Peyer's patch (tissue), 4 donors: Measurements from ENCODE around the gene C1orf216. TPM values are rescaled to one million over a fixed set of nuclear protein-coding genes. Genes with fewer than 3 reads are reported as not detected.

ENCODE experiments used
- DNase-seq, 3 donors: peaks; one replicate each; pipeline ENCODE4 v3.0.0-alpha.2; 2017 to 2019
- H3K27ac ChIP-seq, 4 donors: fragments of 200-600 bp; sonication (generic); one replicate each; pipeline ENCODE4 v1.5.1; 2016 to 2019
- H3K27me3 ChIP-seq, 2 donors: fragments of 200-600 bp; sonication (generic); one replicate each; pipeline ENCODE4 v1.5.1; 2019
- H3K36me3 ChIP-seq, 3 donors: fragments of 200-600 bp; sonication (generic); one replicate each; pipeline ENCODE4 v1.5.1; 2016 to 2019
- H3K4me1 ChIP-seq, 4 donors: fragments of 200-600 bp; sonication (generic); one replicate each; pipeline ENCODE4 v1.5.1; 2016 to 2019
- H3K4me3 ChIP-seq, 4 donors: fragments of 200-600 bp; sonication (generic); 1 replicate in 3 of 4; 2 replicates in 1 of 4; pipeline ENCODE4 v1.5.1; 2016 to 2019; ENCODE audit warnings: mild to moderate bottlenecking in 1 of 4
- H3K9me3 ChIP-seq, 4 donors: fragments of 200-600 bp; sonication (generic); one replicate each; pipeline ENCODE4 v1.5.1; 2016 to 2019; ENCODE audit warnings: mild to moderate bottlenecking in 1 of 4
- POLR2A ChIP-seq, 2 donors: fragments of 450-650 bp; IDR thresholded peaks; one replicate each; pipeline ENCODE4 v1.5.1; 2017; ENCODE audit warnings: antibody characterized with exemption in 2 of 2, mild to moderate bottlenecking in 2 of 2, moderate library complexity in 2 of 2
- total RNA-seq, 4 donors: library from RNA; depleted of rRNA; stranded (reverse); fragments of >200 nt; gene quantifications; one replicate each; pipeline ENCODE4 v1.1.0, GENCODE V29; 2016
- TF ChIP-seq, protein P1 (sequence below), 6 experiments: fragments of 450-650 bp in 4 of 6; fragments of 200-600 bp in 2 of 6; sonication (generic) in 1 of 6; IDR thresholded peaks; one replicate each; pipeline ENCODE4 v1.5.1; 2017 to 2019; ENCODE audit warnings: antibody characterized with exemption in 6 of 6, mild to moderate bottlenecking in 3 of 6, moderate library complexity in 1 of 6

The C1orf216 gene, protein sequence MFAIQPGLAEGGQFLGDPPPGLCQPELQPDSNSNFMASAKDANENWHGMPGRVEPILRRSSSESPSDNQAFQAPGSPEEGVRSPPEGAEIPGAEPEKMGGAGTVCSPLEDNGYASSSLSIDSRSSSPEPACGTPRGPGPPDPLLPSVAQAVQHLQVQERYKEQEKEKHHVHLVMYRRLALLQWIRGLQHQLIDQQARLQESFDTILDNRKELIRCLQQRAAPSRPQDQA
- 1 to 10 TPM; 2.7 to 5.8 (median 3.4) TPM for total RNA-seq

DNA sequence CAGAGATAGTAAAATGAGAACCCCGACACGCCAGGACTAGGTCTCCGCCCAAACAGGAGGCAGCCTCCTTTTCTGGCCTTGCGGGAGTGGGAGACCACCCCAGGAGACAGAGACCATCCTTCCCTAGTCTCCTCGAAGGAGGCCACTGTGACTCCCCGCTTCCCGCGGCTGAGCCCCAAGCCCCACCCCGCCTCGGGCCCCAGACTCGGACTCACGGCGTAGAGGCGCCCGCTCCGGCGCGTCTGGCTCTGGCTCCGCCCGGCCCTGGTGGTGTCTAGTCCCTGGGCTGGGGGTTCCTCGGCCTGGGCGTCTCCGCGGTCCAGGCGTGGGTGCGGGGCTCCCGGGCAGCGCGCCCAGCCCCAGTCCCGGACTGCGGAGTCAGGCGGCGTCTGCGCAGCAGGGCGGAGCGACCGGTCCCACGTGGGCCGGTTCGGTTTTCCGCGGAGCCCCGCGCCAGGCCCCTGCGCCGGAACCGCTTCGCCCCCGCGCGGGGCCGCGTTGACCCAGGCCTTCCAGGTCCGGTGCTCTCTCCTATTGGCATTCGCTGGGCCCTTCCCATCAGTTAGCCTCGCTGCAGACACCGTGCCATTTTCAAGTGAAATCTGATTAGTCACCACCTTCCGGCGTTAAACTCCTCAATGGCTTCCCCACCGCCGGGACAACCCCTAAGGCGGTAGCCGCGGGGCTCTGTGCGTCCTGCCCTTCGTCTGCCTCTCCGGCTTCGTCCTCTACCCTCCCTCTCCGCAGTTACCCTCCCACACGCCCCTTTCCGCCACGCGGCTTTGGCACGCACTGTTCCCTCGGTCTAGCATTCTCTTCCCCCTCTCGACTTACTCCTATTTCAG, at the start of gene C1orf216:
Gene C1orf216 (minus strand): TSS at position 393 of the 845 bp plus-strand sequence. CDS start 2,563 bp downstream, outside the sequence.
- Histone ChIP-seq H3K27me3 (no peaks in the 10 kb centered on the region), H3K4me1 (peaks cover 0 to 15% (median 0%) of the 10 kb centered on the region in 4 donors), H3K4me3 (peak within 1 kb of the TSS; percentile 73 to 87 (median 82)), H3K27ac (peak within 1 kb of the TSS; percentile 51 to 86 (median 76)), H3K9me3 (no peaks in the 10 kb centered on the region), H3K36me3 (no peaks in the 10 kb centered on the region)
- peak; percentile 39 to 69 (median 67) for DNase-seq
- no peak for TF ChIP-seq POLR2A (IDR thresholded peaks at IDR 0.05)
- TF ChIP-seq, protein P1, sequence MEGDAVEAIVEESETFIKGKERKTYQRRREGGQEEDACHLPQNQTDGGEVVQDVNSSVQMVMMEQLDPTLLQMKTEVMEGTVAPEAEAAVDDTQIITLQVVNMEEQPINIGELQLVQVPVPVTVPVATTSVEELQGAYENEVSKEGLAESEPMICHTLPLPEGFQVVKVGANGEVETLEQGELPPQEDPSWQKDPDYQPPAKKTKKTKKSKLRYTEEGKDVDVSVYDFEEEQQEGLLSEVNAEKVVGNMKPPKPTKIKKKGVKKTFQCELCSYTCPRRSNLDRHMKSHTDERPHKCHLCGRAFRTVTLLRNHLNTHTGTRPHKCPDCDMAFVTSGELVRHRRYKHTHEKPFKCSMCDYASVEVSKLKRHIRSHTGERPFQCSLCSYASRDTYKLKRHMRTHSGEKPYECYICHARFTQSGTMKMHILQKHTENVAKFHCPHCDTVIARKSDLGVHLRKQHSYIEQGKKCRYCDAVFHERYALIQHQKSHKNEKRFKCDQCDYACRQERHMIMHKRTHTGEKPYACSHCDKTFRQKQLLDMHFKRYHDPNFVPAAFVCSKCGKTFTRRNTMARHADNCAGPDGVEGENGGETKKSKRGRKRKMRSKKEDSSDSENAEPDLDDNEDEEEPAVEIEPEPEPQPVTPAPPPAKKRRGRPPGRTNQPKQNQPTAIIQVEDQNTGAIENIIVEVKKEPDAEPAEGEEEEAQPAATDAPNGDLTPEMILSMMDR (IDR thresholded peaks at IDR 0.05) = no peak

DNA sequence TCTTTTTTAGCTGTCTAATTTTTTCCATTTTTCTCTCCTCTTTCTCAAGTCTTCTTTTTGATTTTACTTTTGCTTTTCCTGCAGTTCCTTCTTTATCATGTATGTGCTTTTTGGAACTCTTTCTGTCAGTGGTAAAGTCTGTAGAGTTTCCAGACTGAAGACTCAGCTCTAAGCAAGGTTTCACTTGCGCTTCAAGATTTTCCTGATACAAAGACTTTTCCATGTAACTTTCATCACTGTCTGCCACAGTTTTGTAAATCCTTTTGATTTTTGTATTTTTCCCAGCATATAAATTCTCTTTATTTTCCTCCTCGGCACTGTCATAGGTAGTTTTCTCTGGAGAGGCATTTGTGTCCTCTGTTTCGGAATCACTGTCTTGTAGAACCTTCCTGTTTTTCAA, 45.6 kb upstream of the C1orf216 start:
- H3K4me3 ChIP-seq = no peak overlapping the region
- TF ChIP-seq POLR2A (IDR thresholded peaks at IDR 0.05) = no peak
- TF ChIP-seq, protein P1 (IDR thresholded peaks at IDR 0.05) = no peak
- no peaks in the 10 kb centered on the region for H3K4me1 ChIP-seq
- H3K27me3 ChIP-seq = no peaks in the 10 kb centered on the region
- H3K9me3 ChIP-seq = no peaks in the 10 kb centered on the region
- DNase-seq = no peak
- H3K36me3 ChIP-seq = no peaks in the 10 kb centered on the region
- no peak overlapping the region for H3K27ac ChIP-seq

DNA sequence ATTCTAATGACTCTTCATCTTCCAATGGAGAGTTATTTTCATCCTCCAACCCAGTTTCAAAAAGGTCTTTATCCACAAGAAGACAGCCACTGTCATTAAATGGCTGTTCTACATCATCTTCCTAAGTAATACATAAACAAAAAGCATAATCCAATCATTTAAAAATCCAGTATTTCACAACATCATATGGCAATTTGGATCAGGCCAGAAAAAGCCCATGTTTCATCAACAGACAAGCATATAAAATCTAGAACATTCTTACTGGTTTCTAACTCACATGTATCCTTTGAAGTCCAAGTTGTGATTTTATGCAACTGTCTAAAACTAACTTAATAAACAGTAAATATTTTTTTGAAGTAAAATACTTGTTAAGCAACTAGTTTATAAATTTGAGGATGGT, 44.5 kb upstream of the C1orf216 start:
- Histone ChIP-seq H3K27me3 (no peaks in the 10 kb centered on the region), H3K36me3 (no peaks in the 10 kb centered on the region), H3K4me3 (no peak overlapping the region), H3K4me1 (no peaks in the 10 kb centered on the region), H3K9me3 (no peaks in the 10 kb centered on the region), H3K27ac (no peak overlapping the region)
- TF ChIP-seq, protein P1 (IDR thresholded peaks at IDR 0.05) = no peak
- no peak for TF ChIP-seq POLR2A (IDR thresholded peaks at IDR 0.05)
- no peak for DNase-seq

DNA sequence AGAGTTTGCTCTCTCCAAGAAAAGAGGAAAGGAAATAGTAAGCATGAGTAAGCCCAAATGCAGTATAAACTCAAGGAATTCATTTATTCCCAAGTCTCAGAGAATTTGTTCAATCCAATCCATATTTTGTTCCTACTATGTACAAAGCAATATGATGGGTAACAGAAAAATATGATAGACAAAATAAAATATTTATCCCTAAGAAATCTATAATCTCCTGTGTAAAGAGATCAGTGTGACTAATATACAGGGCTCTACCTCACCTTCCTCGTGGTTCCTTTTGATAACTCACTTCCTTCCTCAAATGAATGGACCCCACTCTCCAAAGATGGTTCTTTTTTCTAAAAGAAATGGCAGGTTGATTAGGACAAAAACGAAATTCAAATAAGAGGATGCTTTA, 43.5 kb upstream of the C1orf216 start:
- no peaks in the 10 kb centered on the region for H3K27me3 ChIP-seq
- no peaks in the 10 kb centered on the region for H3K36me3 ChIP-seq
- no peaks in the 10 kb centered on the region for H3K9me3 ChIP-seq
- H3K27ac ChIP-seq = no peak overlapping the region
- H3K4me1 ChIP-seq = no peaks in the 10 kb centered on the region
- no peak for TF ChIP-seq POLR2A (IDR thresholded peaks at IDR 0.05)
- TF ChIP-seq, protein P1 (IDR thresholded peaks at IDR 0.05) = no peak
- H3K4me3 ChIP-seq = no peak overlapping the region
- no peak for DNase-seq

DNA sequence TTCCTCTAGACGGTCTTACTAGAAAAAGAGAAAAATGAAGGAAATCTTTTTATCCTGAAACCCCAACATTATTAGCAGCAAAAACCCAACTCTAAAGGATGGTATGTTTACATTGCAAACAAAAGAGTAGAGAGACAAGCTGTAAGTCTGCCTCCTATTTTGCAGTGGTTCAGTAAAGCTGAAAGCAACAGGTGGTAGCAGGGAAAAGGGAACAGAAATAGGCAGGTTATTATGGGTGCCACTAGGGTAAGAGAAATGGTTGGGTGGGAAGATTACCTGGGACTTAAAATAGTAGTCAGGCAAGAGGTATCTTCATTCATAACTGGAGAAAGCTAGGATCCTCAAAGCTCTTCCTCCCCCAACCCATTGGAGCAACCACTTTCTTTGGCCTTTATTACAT, 37.4 kb upstream of the C1orf216 start:
- H3K4me3 ChIP-seq = no peak overlapping the region
- TF ChIP-seq, protein P1 (IDR thresholded peaks at IDR 0.05) = no peak
- TF ChIP-seq POLR2A (IDR thresholded peaks at IDR 0.05) = no peak
- H3K9me3 ChIP-seq = no peaks in the 10 kb centered on the region

More for the DNA sequence above, 37.4 kb upstream of the C1orf216 start:
- Histone ChIP-seq H3K4me1 (no peaks in the 10 kb centered on the region), H3K27ac (no peak overlapping the region), H3K36me3 (no peaks in the 10 kb centered on the region), H3K27me3 (no peaks in the 10 kb centered on the region)
- no peak for DNase-seq
